HCT116 (cell line): ENCODE data around the gene CCDC138. TPM values are rescaled to one million over a fixed set of nuclear protein-coding genes. Genes with fewer than 3 reads are reported as not detected.

Experiments used
- ATAC-seq: fragments of 200-7000 bp; cut with Tn5 transposase; 2 replicates; pipeline ENCODE4 v1.9.1; 2020; ENCODE audit warnings: mild to moderate bottlenecking, moderate library complexity
- BruUV-seq: library from RNA; stranded (reverse); fragments of 400-500 nt; replicated peaks from 2 replicates; lab custom pipeline; 2021; lab: Mats Ljungman, UMichigan
- CTCF ChIA-PET: fragments of 300-600 bp; sonication (Branson Sonifier 250); formaldehyde crosslinking; loops from one replicate; lab custom pipeline; 2021; ENCODE audit warnings: antibody characterized with exemption; lab: Charles Lee
- POLR2A ChIA-PET: fragments of 300-600, 350-600 bp; sonication (Branson Sonifier 250); formaldehyde crosslinking; loops from one replicate; lab custom pipeline; 2021; ENCODE audit warnings: antibody characterized with exemption; lab: Charles Lee
- RAD21 ChIA-PET, 2 experiments: fragments of 300-600 bp; sonication (Branson Sonifier 250); formaldehyde crosslinking; loops; one replicate each; lab custom pipeline; 2023; ENCODE audit warnings: low total read pairs in 2 of 2; ENCODE audit not compliant: uncharacterized antibody in 2 of 2, unreplicated experiment in 2 of 2, low non-redundant PET in 1 of 2; lab: Charles Lee
- DNase-seq: peaks from one replicate; pipeline ENCODE4 v3.0.0-alpha.2; 2010; ENCODE audit warnings: low read depth, low spot score
- H2AFZ ChIP-seq: fragments of 200-600 bp; shearing (Covaris generic), sonication (generic); 2 replicates; pipeline ENCODE4 v1.6.1; 2017; ENCODE audit warnings: low read depth, mixed run types, mixed read lengths, antibody characterized with exemption, low read length; ENCODE audit not compliant: poor library complexity, severe bottlenecking
- H3K27ac ChIP-seq: 2 replicates; pipeline ENCODE4 v1.5.1; 2012; ENCODE audit warnings: low read depth, low read length
- H3K27me3 ChIP-seq: fragments of 200-600 bp; sonication (generic); 2 replicates; pipeline ENCODE4 v1.6.1; 2016; ENCODE audit warnings: mixed run types, low read length, mixed read lengths; ENCODE audit not compliant: insufficient read depth
- H3K36me3 ChIP-seq, 2 experiments: fragments of 200-500 bp in 1 of 2; fragments of 200-600 bp in 1 of 2; sonication (Bioruptor generic) in 1 of 2; sonication (generic) in 1 of 2; 2 replicates each; pipeline versions ENCODE4 v1.5.1 to v1.6.1; 2014 to 2016; ENCODE audit warnings: low read length in 2 of 2, inconsistent platforms in 1 of 2, mixed read lengths in 1 of 2, mixed run types in 1 of 2; ENCODE audit not compliant: insufficient read depth in 2 of 2, control insufficient read depth in 1 of 2
- H3K4me1 ChIP-seq, 2 experiments: fragments of 200-600 bp in 1 of 2; sonication (generic) in 1 of 2; 2 replicates each; pipeline versions ENCODE4 v1.5.1 to v1.6.1; 2012 to 2017; ENCODE audit warnings: low read length in 2 of 2, inconsistent platforms in 1 of 2, mild to moderate bottlenecking in 1 of 2, mixed read lengths in 1 of 2, mixed run types in 1 of 2, moderate library complexity in 1 of 2; ENCODE audit not compliant: insufficient read depth in 2 of 2, control insufficient read depth in 1 of 2
- H3K4me2 ChIP-seq: fragments of 200-600 bp; sonication (generic); 2 replicates; pipeline ENCODE4 v1.6.1; 2017; ENCODE audit warnings: mixed run types, low read length, mixed read lengths
- H3K4me3 ChIP-seq, 2 experiments: fragments of 200-600 bp in 1 of 2; sonication (generic) in 1 of 2; replicated peaks in 1 of 2; 2 replicates each; pipeline ENCODE4 v1.5.1; 2011 to 2016; ENCODE audit warnings: low read length in 2 of 2, control low read depth in 1 of 2, low read depth in 1 of 2, mild to moderate bottlenecking in 1 of 2, mixed read lengths in 1 of 2, mixed run types in 1 of 2
- H3K79me2 ChIP-seq: fragments of 200-600 bp; sonication (generic); 2 replicates; pipeline ENCODE4 v1.6.1; 2017; ENCODE audit warnings: mild to moderate bottlenecking, mixed run types, low read length, moderate library complexity, mixed read lengths; ENCODE audit not compliant: insufficient read depth
- H3K9ac ChIP-seq: fragments of 200-600 bp; sonication (generic); 2 replicates; pipeline ENCODE4 v1.6.1; 2016; ENCODE audit warnings: low read length, mixed read lengths
- H3K9me2 ChIP-seq: fragments of 200-600 bp; sonication (generic), shearing (Covaris generic); 2 replicates; pipeline ENCODE4 v1.6.1; 2017; ENCODE audit warnings: mixed run types, mild to moderate bottlenecking, moderate library complexity; ENCODE audit not compliant: insufficient read depth
- H3K9me3 ChIP-seq, 2 experiments: fragments of 200-500 bp in 1 of 2; fragments of 200-600 bp in 1 of 2; sonication (Bioruptor generic) in 1 of 2; sonication (generic) in 1 of 2; 2 replicates each; pipeline ENCODE4 v1.6.1; 2014 to 2017; ENCODE audit warnings: low read length in 2 of 2, mixed read lengths in 2 of 2, inconsistent platforms in 1 of 2, low read depth in 1 of 2, mild to moderate bottlenecking in 1 of 2, mixed run types in 1 of 2, moderate library complexity in 1 of 2; ENCODE audit not compliant: control insufficient read depth in 1 of 2, insufficient read depth in 1 of 2
- H4K20me1 ChIP-seq: fragments of 200-600 bp; sonication (generic), shearing (Covaris generic); 2 replicates; pipeline ENCODE4 v1.6.1; 2017; ENCODE audit warnings: mixed run types, mild to moderate bottlenecking, moderate library complexity; ENCODE audit not compliant: insufficient read depth
- ATF3 ChIP-seq: IDR thresholded peaks from 2 replicates; pipeline ENCODE4 v1.6.1; 2012
- CBX3 ChIP-seq: IDR thresholded peaks from 2 replicates; pipeline ENCODE4 v1.6.1; 2012; ENCODE audit warnings: low read depth
- CEBPB ChIP-seq: IDR thresholded peaks from 2 replicates; pipeline ENCODE4 v1.6.1; 2012; ENCODE audit warnings: low read depth
- EGR1 ChIP-seq: IDR thresholded peaks from 2 replicates; pipeline ENCODE4 v1.6.1; 2012; ENCODE audit warnings: low read depth
- EZH2 ChIP-seq: fragments of 200-600 bp; sonication (generic); IDR thresholded peaks from 2 replicates; pipeline ENCODE4 v1.6.1; 2017; ENCODE audit warnings: antibody characterized with exemption, mixed run types
- FOSL1 ChIP-seq: IDR thresholded peaks from 2 replicates; pipeline ENCODE4 v1.6.1; 2012; ENCODE audit warnings: low read depth
- JUND ChIP-seq: IDR thresholded peaks from 2 replicates; pipeline ENCODE4 v1.6.1; 2012
- POLR2AphosphoS5 ChIP-seq: IDR thresholded peaks from 2 replicates; pipeline ENCODE4 v1.6.1; 2011; ENCODE audit warnings: mild to moderate bottlenecking, low read depth, low read length, moderate library complexity
- RAD21 ChIP-seq: IDR thresholded peaks from 2 replicates; pipeline ENCODE4 v1.6.1; 2012; ENCODE audit warnings: low read depth, mild to moderate bottlenecking
- SP1 ChIP-seq: IDR thresholded peaks from 2 replicates; pipeline ENCODE4 v1.6.1; 2012; ENCODE audit warnings: low read depth
- YY1 ChIP-seq: IDR thresholded peaks from 2 replicates; pipeline ENCODE4 v1.6.1; 2011; ENCODE audit warnings: low read length, low read depth, moderate library complexity, mild to moderate bottlenecking; ENCODE audit not compliant: insufficient replicate concordance; ENCODE audit errors: extremely low read depth
- intact Hi-C: fragments of 100-400 bp; cut with micrococcal nuclease; formaldehyde crosslinking; loops from 2 replicates; pipeline ENCODE4 v1.10.0; 2022
- total RNA-seq: library from RNA; stranded (reverse); gene quantifications from one replicate; pipeline ENCODE4 v1.2.1, GENCODE V29; 2021; ENCODE audit not compliant: unreplicated experiment
- TF ChIP-seq, protein P1 (sequence below): IDR thresholded peaks from 2 replicates; pipeline ENCODE4 v1.6.1; 2012; ENCODE audit warnings: low read depth
- TF ChIP-seq, protein P2 (sequence below), 3 experiments: fragments of 200-600 bp in 1 of 3; sonication (generic) in 1 of 3; IDR thresholded peaks in 2 of 3; conservative IDR thresholded peaks in 1 of 3; 2 replicates each; pipeline ENCODE4 v1.5.1; 2012 to 2017; ENCODE audit warnings: low read depth in 2 of 3, low read length in 2 of 3, antibody characterized with exemption in 1 of 3, borderline replicate concordance in 1 of 3, control low read depth in 1 of 3, mild to moderate bottlenecking in 1 of 3, mixed read lengths in 1 of 3, mixed run types in 1 of 3, moderate library complexity in 1 of 3; ENCODE audit not compliant: insufficient read depth in 1 of 3

CCDC138 gene
- total RNA-seq, 1 experiment from 2014 or later, result 13.4 TPM

DNA sequence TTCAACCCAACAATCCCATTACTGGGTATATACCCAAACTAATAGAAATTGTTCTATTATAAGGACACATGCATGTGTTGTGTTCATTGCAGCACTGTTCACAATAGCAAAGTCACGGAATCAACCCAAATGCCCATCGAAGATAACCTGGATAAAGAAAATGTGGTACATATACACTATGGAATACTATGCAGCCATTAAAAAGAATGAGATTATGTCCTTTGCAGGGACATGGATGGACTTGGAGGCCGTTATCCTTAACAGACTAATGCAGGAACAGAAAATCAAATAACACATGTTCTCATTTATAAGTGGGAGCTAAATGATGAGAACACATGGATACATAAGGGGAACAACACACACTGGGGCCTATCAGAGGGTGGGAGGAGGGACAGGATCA lies 65.8 kb downstream of the CCDC138 start:
- DNase-seq (no peak), ATAC-seq (no peak)
- Histone ChIP-seq H4K20me1 (no peaks in the 10 kb centered on the region), H3K4me3 (no peak overlapping the region), H3K9ac (no peak overlapping the region), H3K9me2 (no peaks in the 10 kb centered on the region), H3K9me3 (no peaks in the 10 kb centered on the region), H3K4me2 (no peak overlapping the region), H3K27me3 (no peaks in the 10 kb centered on the region), H2AFZ (no peak overlapping the region), H3K79me2 (no peaks in the 10 kb centered on the region), H3K36me3 (peaks cover 3 to 8% of the 10 kb centered on the region in 2 experiments; a peak in 2 of 4 replicates), H3K4me1 (0 out of 4 replicates have a peak, but pooled peaks cover 0 to 3% of the 10 kb centered on the region in 2 experiments), H3K27ac (no peak overlapping the region)
- ChIA-PET CTCF (no interaction called here), RAD21 (no interaction called here), POLR2A (no interaction called here)
- TF ChIP-seq POLR2AphosphoS5, result no peak
- TF ChIP-seq ATF3, result no peak
- TF ChIP-seq FOSL1, result no peak
- no peak for TF ChIP-seq CBX3
- TF ChIP-seq SP1, result no peak
- intact Hi-C loops, result loop anchor here (10.0 kb wide), 1 partner anchor 352 kb away; no protein-coding TSS in a partner anchor
- BruUV-seq, result no TSS peak

DNA sequence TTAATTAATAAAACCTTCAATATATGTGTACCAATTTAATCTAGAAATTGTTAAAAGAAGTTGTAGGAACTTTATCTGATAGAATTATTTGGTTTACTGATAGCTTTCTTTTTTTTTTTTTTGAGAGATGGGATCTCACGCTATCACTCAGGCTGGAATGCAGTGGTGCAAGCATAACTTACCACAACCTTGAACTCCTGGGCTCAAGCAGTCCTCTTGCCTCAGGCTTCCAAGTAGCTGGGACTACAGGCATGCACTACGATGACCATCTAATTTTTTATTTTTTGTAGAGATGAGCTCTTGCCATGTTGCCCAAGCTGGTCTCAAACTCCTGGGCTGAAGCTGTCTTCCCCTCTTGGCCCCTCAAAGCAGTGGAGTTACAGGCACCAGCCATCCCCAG lies 66.8 kb downstream of the CCDC138 start:
- ChIA-PET CTCF (interaction anchor here (0.6 to 1.2 kb wide), 2 partner anchors 136 to 657 kb away, joined by 3 to 4 read pairs; partner anchors contain the start of gene EDAR), POLR2A (no interaction called here)
- intact Hi-C loops, result loop anchor here (10.0 kb wide), 1 partner anchor 351 kb away; no protein-coding TSS in a partner anchor

More for the DNA sequence above, 66.8 kb downstream of the CCDC138 start:
- TF ChIP-seq, protein P1, sequence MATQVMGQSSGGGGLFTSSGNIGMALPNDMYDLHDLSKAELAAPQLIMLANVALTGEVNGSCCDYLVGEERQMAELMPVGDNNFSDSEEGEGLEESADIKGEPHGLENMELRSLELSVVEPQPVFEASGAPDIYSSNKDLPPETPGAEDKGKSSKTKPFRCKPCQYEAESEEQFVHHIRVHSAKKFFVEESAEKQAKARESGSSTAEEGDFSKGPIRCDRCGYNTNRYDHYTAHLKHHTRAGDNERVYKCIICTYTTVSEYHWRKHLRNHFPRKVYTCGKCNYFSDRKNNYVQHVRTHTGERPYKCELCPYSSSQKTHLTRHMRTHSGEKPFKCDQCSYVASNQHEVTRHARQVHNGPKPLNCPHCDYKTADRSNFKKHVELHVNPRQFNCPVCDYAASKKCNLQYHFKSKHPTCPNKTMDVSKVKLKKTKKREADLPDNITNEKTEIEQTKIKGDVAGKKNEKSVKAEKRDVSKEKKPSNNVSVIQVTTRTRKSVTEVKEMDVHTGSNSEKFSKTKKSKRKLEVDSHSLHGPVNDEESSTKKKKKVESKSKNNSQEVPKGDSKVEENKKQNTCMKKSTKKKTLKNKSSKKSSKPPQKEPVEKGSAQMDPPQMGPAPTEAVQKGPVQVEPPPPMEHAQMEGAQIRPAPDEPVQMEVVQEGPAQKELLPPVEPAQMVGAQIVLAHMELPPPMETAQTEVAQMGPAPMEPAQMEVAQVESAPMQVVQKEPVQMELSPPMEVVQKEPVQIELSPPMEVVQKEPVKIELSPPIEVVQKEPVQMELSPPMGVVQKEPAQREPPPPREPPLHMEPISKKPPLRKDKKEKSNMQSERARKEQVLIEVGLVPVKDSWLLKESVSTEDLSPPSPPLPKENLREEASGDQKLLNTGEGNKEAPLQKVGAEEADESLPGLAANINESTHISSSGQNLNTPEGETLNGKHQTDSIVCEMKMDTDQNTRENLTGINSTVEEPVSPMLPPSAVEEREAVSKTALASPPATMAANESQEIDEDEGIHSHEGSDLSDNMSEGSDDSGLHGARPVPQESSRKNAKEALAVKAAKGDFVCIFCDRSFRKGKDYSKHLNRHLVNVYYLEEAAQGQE, result no peak
- TF ChIP-seq, protein P2, sequence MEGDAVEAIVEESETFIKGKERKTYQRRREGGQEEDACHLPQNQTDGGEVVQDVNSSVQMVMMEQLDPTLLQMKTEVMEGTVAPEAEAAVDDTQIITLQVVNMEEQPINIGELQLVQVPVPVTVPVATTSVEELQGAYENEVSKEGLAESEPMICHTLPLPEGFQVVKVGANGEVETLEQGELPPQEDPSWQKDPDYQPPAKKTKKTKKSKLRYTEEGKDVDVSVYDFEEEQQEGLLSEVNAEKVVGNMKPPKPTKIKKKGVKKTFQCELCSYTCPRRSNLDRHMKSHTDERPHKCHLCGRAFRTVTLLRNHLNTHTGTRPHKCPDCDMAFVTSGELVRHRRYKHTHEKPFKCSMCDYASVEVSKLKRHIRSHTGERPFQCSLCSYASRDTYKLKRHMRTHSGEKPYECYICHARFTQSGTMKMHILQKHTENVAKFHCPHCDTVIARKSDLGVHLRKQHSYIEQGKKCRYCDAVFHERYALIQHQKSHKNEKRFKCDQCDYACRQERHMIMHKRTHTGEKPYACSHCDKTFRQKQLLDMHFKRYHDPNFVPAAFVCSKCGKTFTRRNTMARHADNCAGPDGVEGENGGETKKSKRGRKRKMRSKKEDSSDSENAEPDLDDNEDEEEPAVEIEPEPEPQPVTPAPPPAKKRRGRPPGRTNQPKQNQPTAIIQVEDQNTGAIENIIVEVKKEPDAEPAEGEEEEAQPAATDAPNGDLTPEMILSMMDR (IDR thresholded peaks at IDR 0.05 in 2 of 3, conservative IDR thresholded peaks at IDR 0.05 in 1 of 3; ENCODE audit: borderline replicate concordance in 1 of 3, insufficient read depth in 1 of 3, low read depth in 2 of 3, low read length in 2 of 3), result no peak
- TF ChIP-seq CEBPB (no peak), ATF3 (no peak), EGR1 (no peak), CBX3 (no peak), POLR2AphosphoS5 (no peak), RAD21 (no peak), JUND (no peak), FOSL1 (no peak), EZH2 (no peak), YY1 (no peak)
- TF ChIP-seq, all 23 proteins: peak for 0
- ATAC-seq, result no peak
- RAD21 ChIA-PET, result interaction anchor here in 1 of 2 experiments (0.6 kb wide), 1 partner anchor 225 kb away, joined by 3 read pairs; no protein-coding TSS in a partner anchor
- no peak overlapping the region for H2AFZ ChIP-seq
- no peak overlapping the region for H3K4me2 ChIP-seq
- H4K20me1 ChIP-seq, result no peaks in the 10 kb centered on the region
- H3K9me3 ChIP-seq, result no peaks in the 10 kb centered on the region
- no peak overlapping the region for H3K4me3 ChIP-seq
- no peaks in the 10 kb centered on the region for H3K9me2 ChIP-seq
- H3K4me1 ChIP-seq, result 0 out of 4 replicates have a peak, but pooled peaks cover 0 to 3% of the 10 kb centered on the region in 2 experiments
- H3K27me3 ChIP-seq, result no peaks in the 10 kb centered on the region
- no TSS peak for BruUV-seq
- DNase-seq, result no peak
- peaks cover 3 to 8% of the 10 kb centered on the region in 2 experiments; a peak in 2 of 4 replicates for H3K36me3 ChIP-seq
- no peak overlapping the region for H3K9ac ChIP-seq
- no peak overlapping the region for H3K27ac ChIP-seq
- no peaks in the 10 kb centered on the region for H3K79me2 ChIP-seq
